Parathyroid adenoma (tissue), 2 donors: ENCODE data around the gene ATP1B2.

Experiments used
- H2AFZ ChIP-seq: fragments of 300-600 bp; sonication (generic); one replicate; pipeline ENCODE4 v1.7.0; 2017; ENCODE audit warnings: antibody characterized with exemption, mild to moderate bottlenecking
- H3K27ac ChIP-seq: fragments of 300-600 bp; sonication (generic); one replicate; pipeline ENCODE4 v1.7.0; 2017
- H3K27me3 ChIP-seq: fragments of 300-600 bp; sonication (generic); one replicate; pipeline ENCODE4 v1.7.0; 2017; ENCODE audit warnings: low read length; ENCODE audit not compliant: control insufficient read depth, insufficient read depth
- H3K36me3 ChIP-seq: fragments of 300-600 bp; sonication (generic); one replicate; pipeline ENCODE4 v1.7.0; 2017; ENCODE audit warnings: low read length; ENCODE audit not compliant: control insufficient read depth, insufficient read depth
- H3K4me1 ChIP-seq: fragments of 300-600 bp; sonication (generic); one replicate; pipeline ENCODE4 v1.7.0; 2017; ENCODE audit warnings: control low read depth
- H3K4me2 ChIP-seq: fragments of 300-600 bp; sonication (generic); one replicate; pipeline ENCODE4 v1.7.0; 2017; ENCODE audit warnings: low read length
- H3K4me3 ChIP-seq: fragments of 300-600 bp; sonication (generic); one replicate; pipeline ENCODE4 v1.7.0; 2017; ENCODE audit warnings: low read depth, low read length
- H3K79me2 ChIP-seq: fragments of 300-600 bp; sonication (generic); one replicate; pipeline ENCODE4 v1.7.0; 2017; ENCODE audit warnings: control low read depth
- H3K9ac ChIP-seq: fragments of 300-600 bp; sonication (generic); one replicate; pipeline ENCODE4 v1.7.0; 2017; ENCODE audit warnings: mild to moderate bottlenecking
- H3K9me3 ChIP-seq: fragments of 300-600 bp; sonication (generic); one replicate; pipeline ENCODE4 v1.7.0; 2017; ENCODE audit warnings: low read length; ENCODE audit not compliant: control insufficient read depth
- TF ChIP-seq, protein P1 (sequence below): fragments of 300-600 bp; sonication (generic); IDR thresholded peaks from one replicate; pipeline ENCODE4 v1.7.0; 2017; ENCODE audit warnings: antibody characterized with exemption, mild to moderate bottlenecking
- donor health status: primary hyperparathyroidism.

Gene ATP1B2

DNA sequence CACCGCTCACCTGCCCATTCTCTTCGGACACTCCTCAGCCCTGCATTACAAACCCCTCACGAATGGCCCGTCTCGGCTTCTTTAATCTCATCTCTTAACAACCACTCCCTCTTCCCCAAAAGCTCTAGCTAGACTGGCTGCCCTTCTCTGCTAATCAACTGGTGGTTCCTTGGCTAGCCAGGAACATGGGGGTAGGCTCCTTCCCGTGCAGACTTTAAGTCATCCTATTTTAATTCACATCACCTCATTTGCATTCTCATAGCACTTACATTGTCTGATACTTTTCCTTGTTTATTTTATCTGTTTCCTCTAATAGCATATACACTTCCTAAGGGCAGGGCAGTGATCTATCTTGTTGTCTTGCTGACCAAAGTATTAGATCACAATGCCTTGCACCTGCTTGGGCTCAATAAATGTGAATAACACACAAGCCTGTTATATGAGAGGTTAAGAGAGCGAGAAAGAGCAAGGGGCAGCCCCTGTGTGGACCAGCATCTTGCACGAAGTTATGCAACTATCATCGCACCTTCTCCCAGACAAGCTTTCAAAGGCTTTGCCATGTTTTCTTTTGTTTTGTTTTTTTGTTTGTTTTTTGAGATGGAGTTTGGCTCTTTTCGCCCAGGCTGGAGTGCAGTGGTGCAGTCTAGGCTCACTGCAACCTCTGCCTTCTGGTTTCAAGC, 26.8 kb downstream of the ATP1B2 start:
- Histone ChIP-seq H3K4me1 (no peaks in the 10 kb centered on the region), H3K27ac (no peak overlapping the region), H3K79me2 (peaks cover 18% of the 10 kb centered on the region), H2AFZ (no peak overlapping the region), H3K27me3 (no peaks in the 10 kb centered on the region), H3K4me3 (no peak overlapping the region), H3K9ac (no peak overlapping the region), H3K36me3 (no peaks in the 10 kb centered on the region), H3K9me3 (no peaks in the 10 kb centered on the region), H3K4me2 (no peak overlapping the region)
- TF ChIP-seq, protein P1, sequence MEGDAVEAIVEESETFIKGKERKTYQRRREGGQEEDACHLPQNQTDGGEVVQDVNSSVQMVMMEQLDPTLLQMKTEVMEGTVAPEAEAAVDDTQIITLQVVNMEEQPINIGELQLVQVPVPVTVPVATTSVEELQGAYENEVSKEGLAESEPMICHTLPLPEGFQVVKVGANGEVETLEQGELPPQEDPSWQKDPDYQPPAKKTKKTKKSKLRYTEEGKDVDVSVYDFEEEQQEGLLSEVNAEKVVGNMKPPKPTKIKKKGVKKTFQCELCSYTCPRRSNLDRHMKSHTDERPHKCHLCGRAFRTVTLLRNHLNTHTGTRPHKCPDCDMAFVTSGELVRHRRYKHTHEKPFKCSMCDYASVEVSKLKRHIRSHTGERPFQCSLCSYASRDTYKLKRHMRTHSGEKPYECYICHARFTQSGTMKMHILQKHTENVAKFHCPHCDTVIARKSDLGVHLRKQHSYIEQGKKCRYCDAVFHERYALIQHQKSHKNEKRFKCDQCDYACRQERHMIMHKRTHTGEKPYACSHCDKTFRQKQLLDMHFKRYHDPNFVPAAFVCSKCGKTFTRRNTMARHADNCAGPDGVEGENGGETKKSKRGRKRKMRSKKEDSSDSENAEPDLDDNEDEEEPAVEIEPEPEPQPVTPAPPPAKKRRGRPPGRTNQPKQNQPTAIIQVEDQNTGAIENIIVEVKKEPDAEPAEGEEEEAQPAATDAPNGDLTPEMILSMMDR = no peak

DNA sequence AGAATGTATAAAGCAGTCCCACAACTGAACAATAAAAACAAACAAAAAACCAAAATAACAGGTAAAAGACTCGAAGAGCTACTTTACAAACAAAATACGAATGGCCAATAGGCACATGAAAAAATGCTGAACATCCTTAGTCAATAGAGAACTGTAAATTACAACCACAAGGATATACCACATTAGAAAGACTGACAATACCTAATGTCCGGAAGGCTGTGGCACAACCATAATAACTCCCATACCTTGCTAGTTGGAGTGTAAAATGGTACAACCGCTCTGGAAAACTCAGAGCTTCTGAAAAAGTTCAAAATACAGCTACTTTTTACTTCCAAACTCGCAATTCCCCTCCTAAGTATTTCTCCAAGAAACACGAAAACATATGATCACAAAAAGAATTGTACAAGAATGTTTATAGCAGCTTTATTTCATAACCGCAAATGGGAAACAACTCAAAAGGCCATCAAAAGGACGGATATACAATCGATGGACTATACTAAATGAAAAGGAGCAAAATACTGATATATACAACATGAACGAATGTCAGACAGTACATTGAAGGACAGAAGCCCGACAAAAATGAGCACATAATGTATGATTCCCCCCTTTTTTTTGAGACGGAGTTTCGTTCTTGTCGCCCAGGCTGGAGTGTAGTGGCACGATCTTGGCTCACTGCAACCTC, 34.3 kb downstream of the ATP1B2 start:
- peaks cover 5% of the 10 kb centered on the region for H3K4me1 ChIP-seq
- H3K4me2 ChIP-seq = peak overlapping the region; percentile 94
- H3K9ac ChIP-seq = peak overlapping the region; percentile 64
- peaks cover 30% of the 10 kb centered on the region for H3K79me2 ChIP-seq
- TF ChIP-seq, protein P1 = no peak
- no peaks in the 10 kb centered on the region for H3K9me3 ChIP-seq
- peak overlapping the region; percentile 99 for H3K27ac ChIP-seq
- H3K27me3 ChIP-seq = no peaks in the 10 kb centered on the region
- H3K36me3 ChIP-seq = no peaks in the 10 kb centered on the region
- peak overlapping the region; percentile 100 for H3K4me3 ChIP-seq
- peak overlapping the region; percentile 89 for H2AFZ ChIP-seq

DNA sequence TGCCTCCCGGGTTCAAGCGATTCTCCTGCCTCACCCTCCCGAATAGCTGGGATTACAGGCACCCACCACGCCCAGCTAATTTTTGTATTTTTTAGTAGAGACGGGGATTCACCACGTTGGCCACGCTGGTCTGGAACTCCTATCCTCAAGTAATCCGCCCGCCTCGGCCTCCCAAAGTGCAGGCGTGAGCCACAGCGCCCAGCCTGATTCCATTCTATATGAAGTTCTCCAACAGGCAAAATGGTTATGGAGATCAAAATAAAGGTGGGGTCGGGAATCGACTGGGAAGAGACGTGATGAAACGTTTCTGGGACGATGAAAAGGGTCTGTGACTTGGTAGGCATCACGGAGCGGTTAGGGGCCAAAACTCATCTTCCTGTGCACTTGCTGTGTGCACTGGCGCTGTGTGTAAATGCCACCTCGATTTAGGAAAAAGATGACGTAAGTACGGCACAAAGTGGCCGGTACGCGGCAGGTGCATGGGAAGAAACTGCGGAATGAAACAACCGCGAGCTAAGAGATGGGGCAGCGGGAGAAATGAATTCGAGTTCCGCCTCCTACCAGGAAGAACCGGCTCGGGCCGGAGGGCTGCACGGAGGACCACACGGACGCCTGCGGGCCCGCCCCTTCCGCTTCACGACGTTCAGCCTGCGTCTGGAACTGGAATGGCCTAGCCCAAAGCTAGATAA, 35.0 kb downstream of the ATP1B2 start:
- H3K4me1 ChIP-seq = peaks cover 5% of the 10 kb centered on the region
- H3K27me3 ChIP-seq = no peaks in the 10 kb centered on the region
- H2AFZ ChIP-seq = peak overlapping the region; percentile 89
- H3K27ac ChIP-seq = peak overlapping the region; percentile 99
- no peaks in the 10 kb centered on the region for H3K9me3 ChIP-seq
- peaks cover 27% of the 10 kb centered on the region for H3K79me2 ChIP-seq
- TF ChIP-seq, protein P1 = no peak
- H3K9ac ChIP-seq = peak overlapping the region; percentile 64
- H3K36me3 ChIP-seq = no peaks in the 10 kb centered on the region
- H3K4me3 ChIP-seq = peak overlapping the region; percentile 100
- H3K4me2 ChIP-seq = peak overlapping the region; percentile 94

DNA sequence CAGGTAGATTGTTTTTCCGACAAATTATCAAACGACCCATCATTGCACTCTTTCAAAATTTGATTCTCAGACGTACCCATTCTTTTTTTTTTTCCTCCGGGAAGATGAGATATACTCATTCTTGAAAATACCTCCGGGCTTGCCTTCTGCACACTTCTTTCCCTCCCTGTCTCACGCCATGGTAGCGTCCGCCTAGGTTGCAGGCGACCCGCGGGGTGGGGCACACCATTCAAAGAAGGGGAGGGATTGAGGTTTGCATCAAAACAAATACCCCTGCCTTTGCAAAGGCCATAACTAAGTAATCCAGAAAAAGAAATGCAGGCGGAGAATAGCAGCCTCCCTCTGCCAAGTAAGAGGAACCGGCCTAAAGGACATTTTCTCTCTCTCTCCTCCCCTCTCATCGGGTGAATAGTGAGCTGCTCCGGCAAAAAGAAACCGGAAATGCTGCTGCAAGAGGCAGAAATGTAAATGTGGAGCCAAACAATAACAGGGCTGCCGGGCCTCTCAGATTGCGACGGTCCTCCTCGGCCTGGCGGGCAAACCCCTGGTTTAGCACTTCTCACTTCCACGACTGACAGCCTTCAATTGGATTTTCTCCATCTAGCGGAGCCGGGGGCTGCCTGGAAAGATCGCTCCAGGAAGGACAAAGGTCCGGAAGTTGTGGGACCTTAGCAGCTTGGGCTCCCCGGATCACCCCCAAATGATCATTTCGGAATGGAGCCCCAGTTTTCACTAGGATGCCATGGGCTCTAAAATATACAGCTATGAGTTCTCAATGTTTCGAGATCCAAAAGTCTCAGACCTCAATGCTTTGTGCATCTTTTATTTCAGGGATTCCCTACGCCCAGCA, 35.7 kb downstream of the ATP1B2 start:
- Histone ChIP-seq H3K4me3 (peak overlapping the region; percentile 100), H3K36me3 (no peaks in the 10 kb centered on the region), H2AFZ (peak overlapping the region; percentile 89), H3K9ac (peak overlapping the region; percentile 64), H3K79me2 (peaks cover 25% of the 10 kb centered on the region), H3K27me3 (no peaks in the 10 kb centered on the region), H3K27ac (peak overlapping the region; percentile 99), H3K4me2 (peak overlapping the region; percentile 94), H3K9me3 (no peaks in the 10 kb centered on the region), H3K4me1 (peaks cover 5% of the 10 kb centered on the region)
- TF ChIP-seq, protein P1 = no peak
